Islet precursor cell (in vitro differentiated cells): ENCODE data around the gene NAV2.
"Not testable (repeated sequence)": the region's sequence is repeated elsewhere in the genome, so short reads cannot be mapped to it uniquely, and the experiment has no call there.

ENCODE experiments used
- DNase-seq: peaks from one replicate; pipeline ENCODE4 v3.0.0-alpha.2; 2018

The NAV2 gene

GRCh38 chr11:20105427-20105826 is 392.8 kb downstream of the NAV2 start:
- no peak for DNase-seq

- DNase-seq, result no peak
These were observed 397.3 kb downstream of the NAV2 start for GRCh38 chr11:20109731-20110445.

- DNase-seq, result peak; percentile 92
These were observed 398.5 kb downstream of the NAV2 start for GRCh38 chr11:20110908-20111669.

- no peak for DNase-seq
These were observed 399.2 kb downstream of the NAV2 start for GRCh38 chr11:20111871-20112270.

- DNase-seq, result peak; percentile 97
These were observed 399.9 kb downstream of the NAV2 start for GRCh38 chr11:20112291-20113148.

- no peak for DNase-seq
These were observed 400.5 kb downstream of the NAV2 start for GRCh38 chr11:20113149-20113438.

GRCh38 chr11:20114588-20114987 is 402.0 kb downstream of the NAV2 start:
- DNase-seq, result no peak

GRCh38 chr11:20116825-20117224 is 404.2 kb downstream of the NAV2 start:
- no peak for DNase-seq

- no peak for DNase-seq
These were observed 404.7 kb downstream of the NAV2 start for GRCh38 chr11:20117291-20117690.

GRCh38 chr11:20118209-20118608 is 405.6 kb downstream of the NAV2 start:
- DNase-seq, result no peak

GRCh38 chr11:20119315-20119714 is 406.7 kb downstream of the NAV2 start:
- DNase-seq, result no peak

GRCh38 chr11:20120134-20120925 is 407.7 kb downstream of the NAV2 start:
- no peak for DNase-seq

- DNase-seq, result no peak
These were observed 409.5 kb downstream of the NAV2 start for GRCh38 chr11:20122131-20122530.

- peak; percentile 77 for DNase-seq
These were observed 413.3 kb downstream of the NAV2 start for GRCh38 chr11:20125927-20126326.

- DNase-seq, result peak; percentile 29
These were observed 414.1 kb downstream of the NAV2 start for GRCh38 chr11:20126724-20127123.

- peak; percentile 88 for DNase-seq
These were observed 415.3 kb downstream of the NAV2 start for GRCh38 chr11:20127671-20128527.

- DNase-seq, result not testable (repeated sequence)
These were observed 415.8 kb downstream of the NAV2 start for GRCh38 chr11:20128528-20128825.

GRCh38 chr11:20129665-20130064 is 417.0 kb downstream of the NAV2 start:
- peak; percentile 18 for DNase-seq

- peak; percentile 84 for DNase-seq
These were observed 419.4 kb downstream of the NAV2 start for GRCh38 chr11:20131788-20132666.

GRCh38 chr11:20132667-20133039 is 420.0 kb downstream of the NAV2 start:
- no peak for DNase-seq
